Measurements from ENCODE around the gene LOXHD1. TPM values are rescaled to one million over a fixed set of nuclear protein-coding genes. Genes with fewer than 3 reads are reported as not detected.

The LOXHD1 gene
- total and polyA plus RNA-seq, 2 of the 13 experiments (the other 11 are each of a cell fraction or from before 2014, with no cell fraction given) = not detected

DNA sequence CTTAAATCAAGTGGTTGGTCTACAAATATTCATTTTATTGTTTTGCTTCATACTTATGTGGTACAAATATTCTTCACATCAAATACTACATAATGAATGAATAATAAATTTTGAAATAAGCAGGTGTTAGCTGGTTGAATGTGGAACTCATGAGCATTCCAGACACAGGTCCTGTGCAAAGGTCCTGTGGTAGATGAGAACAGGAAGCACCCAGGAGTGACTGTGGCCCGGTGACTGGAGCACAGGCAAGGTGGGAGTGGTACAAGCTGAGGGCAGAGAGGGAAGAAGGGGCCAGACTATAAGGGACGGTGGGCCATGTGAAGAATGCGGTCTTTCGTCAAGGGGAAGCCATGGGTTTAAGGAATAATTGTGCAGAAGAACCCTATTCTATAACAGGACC lies 26.2 kb upstream of the LOXHD1 start (continued):
- TF ChIP-seq, protein P1, sequence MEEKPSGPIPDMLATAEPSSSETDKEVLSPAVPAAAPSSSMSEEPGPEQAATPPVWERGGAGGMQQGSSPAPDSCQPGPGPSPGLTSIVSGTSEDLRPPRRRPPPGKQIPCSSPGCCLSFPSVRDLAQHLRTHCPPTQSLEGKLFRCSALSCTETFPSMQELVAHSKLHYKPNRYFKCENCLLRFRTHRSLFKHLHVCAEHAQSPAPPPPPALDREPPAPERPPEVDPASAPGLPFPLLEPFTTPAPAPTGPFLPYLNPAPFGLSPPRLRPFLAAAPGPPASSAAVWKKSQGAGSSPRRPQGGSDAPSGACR (CRISPR knock-in tag; IDR thresholded peaks at IDR 0.05) = no peak
- TF ChIP-seq TBX3 (IDR thresholded peaks at IDR 0.05; ENCODE audit: borderline replicate concordance) (no peak), HNRNPLL (IDR thresholded peaks at IDR 0.05; ENCODE audit: low read depth, low read length, poor library complexity, severe bottlenecking) (no peak), KMT2A (CRISPR knock-in tag; IDR thresholded peaks at IDR 0.05) (no peak)

- no peaks in the 10 kb centered on the region for H3K36me3 ChIP-seq (replicated peaks in 1 of 2; ENCODE audit: control insufficient read depth in 1 of 2, insufficient read depth in 2 of 2, low read length in 2 of 2)
- no peaks in the 10 kb centered on the region for H3K4me1 ChIP-seq (ENCODE audit: insufficient read depth, low read length)
- POLR2A ChIA-PET = no interaction called here
- no peak for ATAC-seq
- H4K20me1 ChIP-seq (ENCODE audit: insufficient read depth, low read length) = no peaks in the 10 kb centered on the region
- no peak overlapping the region for H3K4me2 ChIP-seq (ENCODE audit: low read depth, low read length)
- H3K27ac ChIP-seq (ENCODE audit: extremely low read length, insufficient read depth, low read length) = no peak overlapping the region
- H3K27me3 ChIP-seq (ENCODE audit: control insufficient read depth in 1 of 2, insufficient read depth in 2 of 2, low read length in 2 of 2) = peaks cover 1 to 29% of the 10 kb centered on the region in 2 experiments; a peak in 2 of 5 replicates
- BruUV-seq (replicated peaks) = no TSS peak
- DNase-seq (ENCODE audit: low spot score) = no peak
- in situ Hi-C loops (cut with HindIII; ENCODE audit: extremely low pct_ligation_motif_present, low pct_unique_long_range_greater_than_20kb) (no loop called here), intact Hi-C loops (cut with micrococcal nuclease; ENCODE audit: unreplicated experiment) (no loop called here)
- TF ChIP-seq PCBP2 (optimal IDR thresholded peaks at IDR 0.05; ENCODE audit: low read depth, low read length, poor library complexity, severe bottlenecking) (no peak), ZNF605 (CRISPR knock-in tag; IDR thresholded peaks at IDR 0.05) (no peak), CBFB (CRISPR knock-in tag; IDR thresholded peaks at IDR 0.05) (no peak), FIP1L1 (IDR thresholded peaks at IDR 0.05; ENCODE audit: borderline replicate concordance, insufficient read depth, low read depth, low read length) (no peak), ZNF460 (CRISPR knock-in tag; IDR thresholded peaks at IDR 0.05; ENCODE audit: borderline replicate concordance) (no peak), POLR2G (IDR thresholded peaks at IDR 0.05; ENCODE audit: low read depth, low read length) (no peak), SKI (IDR thresholded peaks at IDR 0.05; ENCODE audit: partially characterized antibody) (no peak), SP2 (CRISPR knock-in tag; IDR thresholded peaks at IDR 0.05) (no peak), PAF1 (CRISPR knock-in tag; IDR thresholded peaks at IDR 0.05) (no peak), ZNF567 (CRISPR knock-in tag; IDR thresholded peaks at IDR 0.05; ENCODE audit: borderline replicate concordance) (no peak), CCDC6 (CRISPR knock-in tag; IDR thresholded peaks at IDR 0.05) (no peak)
- TF ChIP-seq, protein P2, sequence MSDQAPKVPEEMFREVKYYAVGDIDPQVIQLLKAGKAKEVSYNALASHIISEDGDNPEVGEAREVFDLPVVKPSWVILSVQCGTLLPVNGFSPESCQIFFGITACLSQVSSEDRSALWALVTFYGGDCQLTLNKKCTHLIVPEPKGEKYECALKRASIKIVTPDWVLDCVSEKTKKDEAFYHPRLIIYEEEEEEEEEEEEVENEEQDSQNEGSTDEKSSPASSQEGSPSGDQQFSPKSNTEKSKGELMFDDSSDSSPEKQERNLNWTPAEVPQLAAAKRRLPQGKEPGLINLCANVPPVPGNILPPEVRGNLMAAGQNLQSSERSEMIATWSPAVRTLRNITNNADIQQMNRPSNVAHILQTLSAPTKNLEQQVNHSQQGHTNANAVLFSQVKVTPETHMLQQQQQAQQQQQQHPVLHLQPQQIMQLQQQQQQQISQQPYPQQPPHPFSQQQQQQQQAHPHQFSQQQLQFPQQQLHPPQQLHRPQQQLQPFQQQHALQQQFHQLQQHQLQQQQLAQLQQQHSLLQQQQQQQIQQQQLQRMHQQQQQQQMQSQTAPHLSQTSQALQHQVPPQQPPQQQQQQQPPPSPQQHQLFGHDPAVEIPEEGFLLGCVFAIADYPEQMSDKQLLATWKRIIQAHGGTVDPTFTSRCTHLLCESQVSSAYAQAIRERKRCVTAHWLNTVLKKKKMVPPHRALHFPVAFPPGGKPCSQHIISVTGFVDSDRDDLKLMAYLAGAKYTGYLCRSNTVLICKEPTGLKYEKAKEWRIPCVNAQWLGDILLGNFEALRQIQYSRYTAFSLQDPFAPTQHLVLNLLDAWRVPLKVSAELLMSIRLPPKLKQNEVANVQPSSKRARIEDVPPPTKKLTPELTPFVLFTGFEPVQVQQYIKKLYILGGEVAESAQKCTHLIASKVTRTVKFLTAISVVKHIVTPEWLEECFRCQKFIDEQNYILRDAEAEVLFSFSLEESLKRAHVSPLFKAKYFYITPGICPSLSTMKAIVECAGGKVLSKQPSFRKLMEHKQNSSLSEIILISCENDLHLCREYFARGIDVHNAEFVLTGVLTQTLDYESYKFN (CRISPR knock-in tag; conservative IDR thresholded peaks at IDR 0.05) = no peak
- TF ChIP-seq, protein P3, sequence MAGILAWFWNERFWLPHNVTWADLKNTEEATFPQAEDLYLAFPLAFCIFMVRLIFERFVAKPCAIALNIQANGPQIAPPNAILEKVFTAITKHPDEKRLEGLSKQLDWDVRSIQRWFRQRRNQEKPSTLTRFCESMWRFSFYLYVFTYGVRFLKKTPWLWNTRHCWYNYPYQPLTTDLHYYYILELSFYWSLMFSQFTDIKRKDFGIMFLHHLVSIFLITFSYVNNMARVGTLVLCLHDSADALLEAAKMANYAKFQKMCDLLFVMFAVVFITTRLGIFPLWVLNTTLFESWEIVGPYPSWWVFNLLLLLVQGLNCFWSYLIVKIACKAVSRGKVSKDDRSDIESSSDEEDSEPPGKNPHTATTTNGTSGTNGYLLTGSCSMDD (CRISPR knock-in tag; IDR thresholded peaks at IDR 0.05) = no peak
- H3K9ac ChIP-seq (ENCODE audit: insufficient read depth, low read depth, low read length) = no peak overlapping the region
- CTCF ChIA-PET (ENCODE audit: low intra/inter-chr PET ratio, low total read pairs) = no interaction called here
- no peak for FAIRE-seq
- no peaks in the 10 kb centered on the region for H3K79me2 ChIP-seq (ENCODE audit: insufficient read depth, low read length)
- no peaks in the 10 kb centered on the region for H3K9me3 ChIP-seq (ENCODE audit: low read length)
- no peak overlapping the region for H2AFZ ChIP-seq (ENCODE audit: low read length)
- no peak overlapping the region for H3K4me3 ChIP-seq (replicated peaks in 1 of 3; ENCODE audit: insufficient read depth in 1 of 3, low read depth in 2 of 3, low read length in 3 of 3)
- WGBS (ENCODE audit: low lambda C conversion rate) = 11% methylated on average over 10 of the region's 12 CpGs
Measured at GRCh38 chr18:46680784-46681695, 24.0 kb upstream of the LOXHD1 start.
